DOHH2 (cell line): ENCODE measurements around the gene GIMAP8.

Experiments used
- H3F3A ChIP-seq: fragments of 200-600 bp; sonication (generic), shearing (Covaris generic); 2 replicates; pipeline ENCODE4 v1.6.0; 2016; ENCODE audit warnings: antibody characterized with exemption, mild to moderate bottlenecking; ENCODE audit not compliant: control insufficient read depth, insufficient read depth
- H3K27ac ChIP-seq: fragments of 200-600 bp; sonication (generic); 2 replicates; pipeline ENCODE4 v1.5.1; 2014; ENCODE audit warnings: low read depth, mild to moderate bottlenecking, low read length, moderate library complexity
- H3K27me3 ChIP-seq: fragments of 200-600 bp; sonication (generic); 2 replicates; pipeline ENCODE4 v1.6.1; 2014; ENCODE audit warnings: mild to moderate bottlenecking, low read length, mixed read lengths; ENCODE audit not compliant: control insufficient read depth
- H3K36me3 ChIP-seq: fragments of 200-600 bp; sonication (generic); 2 replicates; pipeline ENCODE4 v1.6.1; 2014; ENCODE audit warnings: mild to moderate bottlenecking, low read length, moderate library complexity, mixed read lengths; ENCODE audit not compliant: control insufficient read depth
- H3K4me1 ChIP-seq: fragments of 200-600 bp; sonication (generic); 2 replicates; pipeline ENCODE4 v1.6.1; 2014; ENCODE audit warnings: mild to moderate bottlenecking, low read length, mixed read lengths; ENCODE audit not compliant: control insufficient read depth
- H3K4me2 ChIP-seq: fragments of 200-600 bp; sonication (generic); 2 replicates; pipeline ENCODE4 v1.6.0; 2014; ENCODE audit warnings: mild to moderate bottlenecking, low read length, moderate library complexity
- H3K4me3 ChIP-seq: fragments of 200-600 bp; sonication (generic); 2 replicates; pipeline ENCODE4 v1.5.1; 2014; ENCODE audit warnings: mild to moderate bottlenecking, low read length, mixed read lengths
- H3K79me2 ChIP-seq: fragments of 200-600 bp; sonication (generic); 2 replicates; pipeline ENCODE4 v1.6.1; 2014; ENCODE audit warnings: mild to moderate bottlenecking, low read length, mixed read lengths; ENCODE audit not compliant: control insufficient read depth
- H3K9me2 ChIP-seq: fragments of 200-600 bp; sonication (generic); replicated peaks from 2 replicates; pipeline ENCODE4 v1.6.1; 2014; ENCODE audit warnings: mild to moderate bottlenecking, low read length, mixed read lengths; ENCODE audit not compliant: control insufficient read depth
- H3K9me3 ChIP-seq: fragments of 200-600 bp; sonication (generic); 2 replicates; pipeline ENCODE4 v1.6.1; 2014; ENCODE audit warnings: antibody characterized with exemption, low read length, mixed read lengths; ENCODE audit not compliant: control insufficient read depth, insufficient read depth
- H4K20me1 ChIP-seq: fragments of 200-600 bp; sonication (generic); 2 replicates; pipeline ENCODE4 v1.6.0; 2014; ENCODE audit warnings: low read depth, mild to moderate bottlenecking, antibody characterized with exemption, low read length, moderate library complexity; ENCODE audit not compliant: control insufficient read depth, insufficient read depth
- CTCF ChIP-seq: fragments of 200-600 bp; sonication (generic); IDR thresholded peaks from one replicate; pipeline ENCODE4 v1.5.1; 2014; ENCODE audit warnings: antibody characterized with exemption, mild to moderate bottlenecking, low read depth, low read length; ENCODE audit not compliant: poor library complexity, severe bottlenecking
- EZH2phosphoT487 ChIP-seq: fragments of 200-600 bp; sonication (generic); IDR thresholded peaks from 2 replicates; pipeline ENCODE4 v1.6.1; 2017; ENCODE audit warnings: borderline replicate concordance, mild to moderate bottlenecking, antibody characterized with exemption, low read length, moderate library complexity, mixed read lengths

GIMAP8 gene

DNA sequence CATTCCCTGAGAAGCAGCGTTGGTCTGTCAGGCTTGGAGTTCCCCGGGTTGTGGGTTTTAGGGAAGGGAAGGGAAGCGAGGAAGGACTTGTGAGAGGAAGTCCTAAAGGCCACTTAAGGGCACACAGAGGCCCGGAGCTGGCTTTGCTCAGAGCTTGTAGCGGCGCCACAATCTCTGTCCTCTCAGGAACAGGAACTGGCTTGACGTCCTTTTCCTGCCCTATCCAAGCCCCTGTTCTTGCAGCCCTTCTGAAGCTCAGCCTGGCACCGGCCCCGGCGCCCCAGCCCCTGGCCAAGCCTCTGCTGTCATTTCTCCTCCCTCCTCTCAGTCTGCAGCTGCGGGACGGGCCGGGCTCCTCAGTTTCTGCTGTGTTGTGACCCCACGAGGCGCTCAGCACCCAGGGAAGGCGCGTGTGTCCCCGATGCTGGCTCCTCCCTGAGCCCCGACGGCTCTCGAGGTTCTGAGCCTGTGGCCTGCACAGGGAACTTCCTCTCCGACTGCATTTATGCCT, at the start of gene GIMAP8:
Gene GIMAP8 (plus strand): TSS at position 140 of the 511 bp plus-strand sequence. CDS start 16,069 bp downstream, outside the sequence.
- Histone ChIP-seq H4K20me1 (no peaks in the 10 kb centered on the region), H3K27ac (no peak within 1 kb of the TSS), H3K9me3 (no peaks in the 10 kb centered on the region), H3K27me3 (peaks cover 51% of the 10 kb centered on the region), H3K79me2 (no peaks in the 10 kb centered on the region), H3F3A (no peaks in the 10 kb centered on the region), H3K4me3 (no peak within 1 kb of the TSS), H3K9me2 (no peaks in the 10 kb centered on the region), H3K4me2 (no peak within 1 kb of the TSS), H3K36me3 (no peaks in the 10 kb centered on the region), H3K4me1 (peaks cover 4% of the 10 kb centered on the region; the same call in 1 of the 2 replicates)
- TF ChIP-seq CTCF (no peak), EZH2phosphoT487 (no peak)

GRCh38 chr7:150400788-150401423, 49.5 kb upstream of the GIMAP8 start:
- Histone ChIP-seq H3K79me2 (no peaks in the 10 kb centered on the region), H3K4me1 (peaks cover 20% of the 10 kb centered on the region), H3K4me2 (no peak overlapping the region), H3K36me3 (peaks cover 12% of the 10 kb centered on the region), H4K20me1 (no peaks in the 10 kb centered on the region), H3K9me2 (no peaks in the 10 kb centered on the region), H3F3A (peaks cover 2% of the 10 kb centered on the region), H3K27ac (no peak overlapping the region), H3K4me3 (no peak overlapping the region), H3K9me3 (no peaks in the 10 kb centered on the region), H3K27me3 (no peaks in the 10 kb centered on the region)
- TF ChIP-seq CTCF, result no peak
- no peak for TF ChIP-seq EZH2phosphoT487

- Histone ChIP-seq H3K4me1 (peaks cover 25% of the 10 kb centered on the region), H3K79me2 (no peaks in the 10 kb centered on the region), H3F3A (peaks cover 6% of the 10 kb centered on the region), H3K27me3 (no peaks in the 10 kb centered on the region), H3K4me3 (no peak overlapping the region), H3K9me3 (no peaks in the 10 kb centered on the region), H3K36me3 (peaks cover 12% of the 10 kb centered on the region), H3K4me2 (no peak overlapping the region), H3K27ac (no peak overlapping the region), H4K20me1 (no peaks in the 10 kb centered on the region), H3K9me2 (no peaks in the 10 kb centered on the region)
- no peak for TF ChIP-seq EZH2phosphoT487
- TF ChIP-seq CTCF, result no peak
Observed at GRCh38 chr7:150401424-150401790, 49.0 kb upstream of the GIMAP8 start.
